K562 (cell line): ENCODE measurements around the gene USP20. TPM values are rescaled to one million over a fixed set of nuclear protein-coding genes. Genes with fewer than 3 reads are reported as not detected.

ENCODE experiments used
- CREBBP ChIP-seq: IDR thresholded peaks from one replicate; pipeline ENCODE4 v1.6.1; 2012; ENCODE audit warnings: low read depth, mild to moderate bottlenecking, control low read depth, inconsistent platforms, low read length
- CTBP1 ChIP-seq: fragments of 450-650 bp; IDR thresholded peaks from 2 replicates; pipeline ENCODE4 v1.6.1; 2016; ENCODE audit warnings: borderline replicate concordance
- ESRRB ChIP-seq: fragments of 250-450 bp; sonication (Bioruptor Pico); IDR thresholded peaks from 2 replicates; pipeline ENCODE4 v1.5.0; 2020; ENCODE audit warnings: mild to moderate bottlenecking, moderate library complexity, borderline replicate concordance
- FOXK1 ChIP-seq: sonication (generic); formaldehyde crosslinking; IDR thresholded peaks from 2 replicates; pipeline ENCODE4 v1.8.0; 2022; ENCODE audit warnings: missing genetic modification reagents, mild to moderate bottlenecking, borderline replicate concordance
- FUS ChIP-seq: fragments of 200-400 bp; formaldehyde crosslinking; optimal IDR thresholded peaks from 2 replicates; pipeline ENCODE3; 2017; ENCODE audit warnings: low read depth, low read length
- HMGN3 ChIP-seq: IDR thresholded peaks from 2 replicates; pipeline ENCODE4 v1.6.1; 2011; ENCODE audit warnings: borderline replicate concordance, low read depth, mild to moderate bottlenecking, mixed read lengths, low read length; ENCODE audit not compliant: insufficient read length; ENCODE audit errors: extremely low read depth
- ILF3 ChIP-seq: fragments of 450-650 bp; IDR thresholded peaks from 2 replicates; pipeline ENCODE4 v1.6.1; 2018; ENCODE audit warnings: antibody characterized with exemption, mild to moderate bottlenecking, moderate library complexity, borderline replicate concordance
- L3MBTL2 ChIP-seq: fragments of 450-650 bp; IDR thresholded peaks from 2 replicates; pipeline ENCODE4 v1.6.1; 2016; ENCODE audit warnings: mild to moderate bottlenecking, moderate library complexity
- NUFIP1 ChIP-seq: fragments of 450-650 bp; IDR thresholded peaks from 2 replicates; pipeline ENCODE4 v1.6.1; 2018; ENCODE audit not compliant: partially characterized antibody
- PHB ChIP-seq: fragments of 250-450 bp; sonication (Bioruptor Pico); IDR thresholded peaks from 2 replicates; pipeline ENCODE4 v1.5.0; 2021
- PKNOX1 ChIP-seq: fragments of 450-650 bp; IDR thresholded peaks from 2 replicates; pipeline ENCODE4 v1.6.1; 2016
- POLR2AphosphoS5 ChIP-seq: IDR thresholded peaks from 2 replicates; pipeline ENCODE4 v1.6.1; 2011; ENCODE audit warnings: mild to moderate bottlenecking, low read depth, low read length, moderate library complexity; ENCODE audit not compliant: control insufficient read depth, insufficient read depth
- POLR2B ChIP-seq: fragments of 450-650 bp; IDR thresholded peaks from 2 replicates; pipeline ENCODE4 v1.6.1; 2018; ENCODE audit warnings: low read depth; ENCODE audit not compliant: partially characterized antibody
- POLR2G ChIP-seq: fragments of 200-400 bp; formaldehyde crosslinking; IDR thresholded peaks from 2 replicates; pipeline ENCODE4 v1.6.1; 2017; ENCODE audit warnings: low read depth, mild to moderate bottlenecking, antibody characterized with exemption, low read length, moderate library complexity
- SMAD1 ChIP-seq: fragments of 150-350 bp; IDR thresholded peaks from 2 replicates; pipeline ENCODE4 v1.6.1; 2014; ENCODE audit warnings: low read length, low read depth; ENCODE audit not compliant: partially characterized antibody
- SMARCC2 ChIP-seq: fragments of 450-650 bp; IDR thresholded peaks from 2 replicates; pipeline ENCODE4 v1.6.1; 2017; ENCODE audit warnings: antibody characterized with exemption, moderate library complexity, mild to moderate bottlenecking, low read depth
- SP2 ChIP-seq: IDR thresholded peaks from 2 replicates; pipeline ENCODE4 v1.6.1; 2011; ENCODE audit warnings: mild to moderate bottlenecking, low read depth, low read length, moderate library complexity; ENCODE audit not compliant: poor library complexity, severe bottlenecking; ENCODE audit errors: extremely low read depth
- SPI1 ChIP-seq: IDR thresholded peaks from 2 replicates; pipeline ENCODE4 v1.6.1; 2011; ENCODE audit warnings: low read depth, low read length, control low read depth, borderline replicate concordance
- TAL1 ChIP-seq: fragments of 450-650 bp; IDR thresholded peaks from 2 replicates; pipeline ENCODE4 v1.6.1; 2016; ENCODE audit warnings: mild to moderate bottlenecking
- TBL1XR1 ChIP-seq, 2 experiments: IDR thresholded peaks; 2 replicates each; pipeline ENCODE4 v1.6.1; 2012; ENCODE audit warnings: improper control_type of control experiment in 2 of 2, low read length in 2 of 2, mild to moderate bottlenecking in 1 of 2
- TEAD4 ChIP-seq, 2 experiments: sonication (generic) in 1 of 2; formaldehyde crosslinking in 1 of 2; IDR thresholded peaks; 2 replicates each; pipeline versions ENCODE4 v1.6.1 to v1.8.0; 2012 to 2022; ENCODE audit warnings: borderline replicate concordance in 1 of 2, inconsistent platforms in 1 of 2, low read length in 1 of 2, mild to moderate bottlenecking in 1 of 2, missing genetic modification reagents in 1 of 2
- THAP12 ChIP-seq: fragments of 250-450 bp; sonication (Bioruptor Pico); IDR thresholded peaks from 2 replicates; pipeline ENCODE4 v1.9.0; 2021; ENCODE audit warnings: mild to moderate bottlenecking, inconsistent platforms
- TOE1 ChIP-seq, 2 experiments: fragments of 450-650 bp in 1 of 2; sonication (generic) in 1 of 2; formaldehyde crosslinking in 1 of 2; IDR thresholded peaks; 2 replicates each; pipeline versions ENCODE4 v1.7.1 to v1.8.0; 2016 to 2022; ENCODE audit warnings: borderline replicate concordance in 2 of 2, mild to moderate bottlenecking in 2 of 2, antibody characterized with exemption in 1 of 2, inconsistent platforms in 1 of 2, low read depth in 1 of 2, missing genetic modification reagents in 1 of 2, moderate library complexity in 1 of 2
- ZKSCAN3 ChIP-seq: fragments of 250-450 bp; sonication (Bioruptor Pico); IDR thresholded peaks from 2 replicates; pipeline ENCODE4 v1.4.0; 2020
- ZNF174 ChIP-seq: fragments of 250-450 bp; sonication (Bioruptor Pico); IDR thresholded peaks from 2 replicates; pipeline ENCODE4 v1.4.0; 2020; ENCODE audit warnings: mild to moderate bottlenecking
- ZNF239 ChIP-seq: fragments of 250-450 bp; sonication (Bioruptor Pico); IDR thresholded peaks from 2 replicates; pipeline ENCODE4 v1.4.0; 2020; ENCODE audit warnings: mild to moderate bottlenecking
- polyA plus RNA-seq, 8 experiments: library from polyadenylated mRNA; depleted of rRNA in 4 of 8; stranded (reverse) in 5 of 8; unstranded in 3 of 8; fragments of >200 nt; fragmentation: Nextera tagmentation in 2 of 8; fragmentation: Illumina TruSeq in 1 of 8; extraction: Ambion mirVana in 2 of 8; extraction: Trizol in 1 of 8; gene quantifications; 2 replicates each; pipeline versions ENCODE4 v1.2.1 to v1.2.3, GENCODE V29; 2011 to 2014; ENCODE audit warnings: inconsistent platforms in 1 of 8, missing spikeins in 1 of 8
- total RNA-seq, 7 experiments: library from RNA; depleted of rRNA in 6 of 7; stranded (reverse); fragments of >200 nt in 6 of 7; fragmentation: Illumina TruSeq in 2 of 7; extraction: Trizol in 2 of 7; gene quantifications; 2 replicates each; pipeline versions ENCODE4 v1.2.1 to v1.2.3, GENCODE V29; 2011 to 2021; ENCODE audit warnings: low replicate concordance in 1 of 7

Gene USP20
- total and polyA plus RNA-seq, 9 of the 15 experiments (the other 6 are each of a cell fraction or from before 2014, with no cell fraction given) = 1.9 to 136 (median 49.1) TPM

GRCh38 chr9:129858167-129858962 is 23.1 kb downstream of the USP20 start (continued):
- no peak for TF ChIP-seq FUS
- TF ChIP-seq ZNF239 (CRISPR knock-in tag) = no peak
- TF ChIP-seq CTBP1 = no peak
- no peak for TF ChIP-seq SP2
- no peak for TF ChIP-seq THAP12
- peak; percentile 64 for TF ChIP-seq POLR2B
- TF ChIP-seq TEAD4 (IDR thresholded peaks at IDR 0.05; ENCODE audit: low read length) = 0 out of 2 replicates have a peak, but pooled peaks have one; percentile 27
- TF ChIP-seq TEAD4 (CRISPR knock-in tag; IDR thresholded peaks at IDR 0.05; ENCODE audit: borderline replicate concordance) = no peak
- no peak for TF ChIP-seq SPI1
- TF ChIP-seq FOXK1 = no peak
- no peak; the same call in 1 of the 2 replicates for TF ChIP-seq POLR2AphosphoS5
- TF ChIP-seq TBL1XR1 (IDR thresholded peaks at IDR 0.05; ENCODE audit: low read length in 2 of 2) = no peak
- TF ChIP-seq ESRRB (CRISPR knock-in tag) = no peak
- TF ChIP-seq POLR2G = peak; percentile 16; the same call in 1 of the 2 replicates
- TF ChIP-seq L3MBTL2 = no peak
- no peak for TF ChIP-seq ILF3
- TF ChIP-seq PKNOX1 = no peak
- no peak for TF ChIP-seq TAL1
- TF ChIP-seq ZKSCAN3 = no peak
- no peak for TF ChIP-seq ZNF174 (CRISPR knock-in tag)
- peak; percentile 31; the same call in 1 of the 2 replicates for TF ChIP-seq PHB (CRISPR knock-in tag)
- TF ChIP-seq TOE1 (IDR thresholded peaks at IDR 0.05; ENCODE audit: borderline replicate concordance) = no peak
- TF ChIP-seq TOE1 (CRISPR knock-in tag; IDR thresholded peaks at IDR 0.05; ENCODE audit: borderline replicate concordance, low read depth) = no peak
- peak; percentile 18; the same call in 1 of the 2 replicates for TF ChIP-seq SMARCC2
- no peak for TF ChIP-seq HMGN3
- no peak for TF ChIP-seq SMAD1
- no peak for TF ChIP-seq CREBBP
- no peak for TF ChIP-seq NUFIP1
